OCI-LY7 (cell line): ENCODE data around the gene PRR7.

Experiments
- EZH2phosphoT487 ChIP-seq: fragments of 200-600 bp; sonication (generic); IDR thresholded peaks from 2 replicates; pipeline ENCODE4 v1.6.1; 2018; ENCODE audit warnings: low read depth, borderline replicate concordance, mild to moderate bottlenecking, mixed run types, antibody characterized with exemption, low read length, moderate library complexity, mixed read lengths
- TF ChIP-seq, protein P1 (sequence below): fragments of 200-600 bp; sonication (generic); conservative IDR thresholded peaks from 2 replicates; pipeline ENCODE4 v1.5.1; 2014; ENCODE audit warnings: mild to moderate bottlenecking, antibody characterized with exemption, low read length, moderate library complexity, mixed read lengths

DNA sequence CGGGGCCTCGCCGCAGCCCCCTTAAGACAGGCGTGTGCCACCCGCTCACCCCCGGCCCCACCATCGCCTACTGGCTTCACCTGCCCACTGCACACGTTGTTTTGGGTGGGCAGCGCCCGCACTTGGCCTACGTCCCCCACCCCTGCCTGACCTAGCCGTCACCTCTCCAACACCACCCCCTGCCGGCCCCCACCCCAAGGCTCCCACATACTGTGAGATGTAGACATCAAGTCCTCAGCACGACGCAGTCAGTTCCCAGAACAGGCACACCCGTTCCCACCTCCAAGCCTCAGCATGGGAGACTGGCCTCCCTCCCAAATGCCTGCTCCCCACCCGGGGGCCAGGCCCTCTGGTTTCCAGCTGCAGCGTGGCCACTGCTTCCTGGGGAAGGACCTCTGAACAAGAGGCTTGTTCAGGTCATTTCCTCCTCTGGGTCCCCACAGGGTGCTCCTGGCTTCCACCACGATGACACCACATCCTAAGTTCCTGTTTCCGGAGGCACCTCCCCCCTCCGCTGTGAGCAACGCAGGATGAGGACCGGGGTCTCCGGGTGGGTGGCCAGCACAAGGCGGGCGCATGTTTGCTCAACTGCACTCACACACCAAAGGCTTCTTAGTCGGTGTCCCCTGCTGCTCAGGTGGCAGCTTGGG lies 15.5 kb downstream of the PRR7 start:
- TF ChIP-seq, protein P1, sequence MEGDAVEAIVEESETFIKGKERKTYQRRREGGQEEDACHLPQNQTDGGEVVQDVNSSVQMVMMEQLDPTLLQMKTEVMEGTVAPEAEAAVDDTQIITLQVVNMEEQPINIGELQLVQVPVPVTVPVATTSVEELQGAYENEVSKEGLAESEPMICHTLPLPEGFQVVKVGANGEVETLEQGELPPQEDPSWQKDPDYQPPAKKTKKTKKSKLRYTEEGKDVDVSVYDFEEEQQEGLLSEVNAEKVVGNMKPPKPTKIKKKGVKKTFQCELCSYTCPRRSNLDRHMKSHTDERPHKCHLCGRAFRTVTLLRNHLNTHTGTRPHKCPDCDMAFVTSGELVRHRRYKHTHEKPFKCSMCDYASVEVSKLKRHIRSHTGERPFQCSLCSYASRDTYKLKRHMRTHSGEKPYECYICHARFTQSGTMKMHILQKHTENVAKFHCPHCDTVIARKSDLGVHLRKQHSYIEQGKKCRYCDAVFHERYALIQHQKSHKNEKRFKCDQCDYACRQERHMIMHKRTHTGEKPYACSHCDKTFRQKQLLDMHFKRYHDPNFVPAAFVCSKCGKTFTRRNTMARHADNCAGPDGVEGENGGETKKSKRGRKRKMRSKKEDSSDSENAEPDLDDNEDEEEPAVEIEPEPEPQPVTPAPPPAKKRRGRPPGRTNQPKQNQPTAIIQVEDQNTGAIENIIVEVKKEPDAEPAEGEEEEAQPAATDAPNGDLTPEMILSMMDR = no peak
- TF ChIP-seq EZH2phosphoT487 = no peak
